ENCODE results near the gene IGSF6. TPM values are rescaled to one million over a fixed set of nuclear protein-coding genes. Genes with fewer than 3 reads are reported as not detected.

IGSF6 gene
- total RNA-seq, 2 experiments from 2014 or later: 0.28 to 0.30 TPM

DNA sequence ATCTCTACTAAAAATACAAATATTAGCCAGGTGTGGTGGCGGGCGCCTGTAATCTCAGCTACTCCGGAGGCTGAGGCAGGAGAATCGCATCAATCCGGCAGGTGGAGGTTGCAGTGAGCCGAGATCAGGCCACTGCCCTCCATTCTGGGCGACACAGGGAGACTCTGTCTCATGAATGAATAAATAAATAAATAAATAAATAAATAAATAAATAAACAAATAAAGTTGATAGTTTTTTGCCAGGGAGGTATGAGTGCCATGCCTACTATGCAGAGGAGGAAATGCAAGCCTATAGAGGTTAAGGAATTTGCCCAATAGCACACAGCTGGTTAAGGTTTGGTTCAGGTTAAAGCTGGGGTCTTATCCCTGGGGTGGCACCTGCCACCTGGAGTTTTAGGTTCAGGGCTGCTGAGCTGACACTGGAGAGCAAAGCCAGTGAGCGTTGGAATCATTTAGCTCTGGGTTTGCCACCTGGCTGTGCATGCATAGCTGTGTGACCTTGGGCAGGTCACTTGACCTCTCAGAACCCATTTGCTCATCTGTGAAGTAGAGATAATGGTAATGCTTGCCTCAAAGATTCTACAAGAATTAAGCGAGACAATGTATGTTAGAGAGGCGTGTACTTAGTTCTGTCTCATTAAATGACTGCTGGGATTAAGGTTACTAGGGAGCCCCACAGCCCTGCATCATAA lies 12.5 kb upstream of the IGSF6 start:
- Histone ChIP-seq H3K79me2 (ENCODE audit: insufficient read depth, low read depth, low read length) (no peaks in the 10 kb centered on the region), H3K4me3 (ENCODE audit: low read depth, low read length, poor library complexity, severe bottlenecking) (no peak overlapping the region), H3K27ac (ENCODE audit: low read depth, low read length, poor library complexity, severe bottlenecking) (no peak overlapping the region), H2AFZ (ENCODE audit: low read length) (no peak overlapping the region), H4K20me1 (ENCODE audit: insufficient read depth, low read length) (no peaks in the 10 kb centered on the region), H3K9me3 (ENCODE audit: low read length) (no peaks in the 10 kb centered on the region), H3K9me2 (ENCODE audit: insufficient read depth, low read length) (no peaks in the 10 kb centered on the region), H3K36me3 (ENCODE audit: insufficient read depth, low read length) (peaks cover 5% of the 10 kb centered on the region; the same call in 1 of the 2 replicates), H3K4me2 (ENCODE audit: low read length) (no peak overlapping the region), H3K4me1 (ENCODE audit: insufficient read depth, low read length, poor library complexity, severe bottlenecking) (peaks cover 23% of the 10 kb centered on the region)
- BruUV-seq (replicated peaks): no TSS peak
- DNase-seq (ENCODE audit: low spot score): no peak
- no peak for TF ChIP-seq EZH2phosphoT487 (IDR thresholded peaks at IDR 0.05; ENCODE audit: borderline replicate concordance, low read depth, low read length)
- TF ChIP-seq, protein P1, sequence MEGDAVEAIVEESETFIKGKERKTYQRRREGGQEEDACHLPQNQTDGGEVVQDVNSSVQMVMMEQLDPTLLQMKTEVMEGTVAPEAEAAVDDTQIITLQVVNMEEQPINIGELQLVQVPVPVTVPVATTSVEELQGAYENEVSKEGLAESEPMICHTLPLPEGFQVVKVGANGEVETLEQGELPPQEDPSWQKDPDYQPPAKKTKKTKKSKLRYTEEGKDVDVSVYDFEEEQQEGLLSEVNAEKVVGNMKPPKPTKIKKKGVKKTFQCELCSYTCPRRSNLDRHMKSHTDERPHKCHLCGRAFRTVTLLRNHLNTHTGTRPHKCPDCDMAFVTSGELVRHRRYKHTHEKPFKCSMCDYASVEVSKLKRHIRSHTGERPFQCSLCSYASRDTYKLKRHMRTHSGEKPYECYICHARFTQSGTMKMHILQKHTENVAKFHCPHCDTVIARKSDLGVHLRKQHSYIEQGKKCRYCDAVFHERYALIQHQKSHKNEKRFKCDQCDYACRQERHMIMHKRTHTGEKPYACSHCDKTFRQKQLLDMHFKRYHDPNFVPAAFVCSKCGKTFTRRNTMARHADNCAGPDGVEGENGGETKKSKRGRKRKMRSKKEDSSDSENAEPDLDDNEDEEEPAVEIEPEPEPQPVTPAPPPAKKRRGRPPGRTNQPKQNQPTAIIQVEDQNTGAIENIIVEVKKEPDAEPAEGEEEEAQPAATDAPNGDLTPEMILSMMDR (conservative IDR thresholded peaks at IDR 0.05; ENCODE audit: low read length): no peak
- POLR2A ChIA-PET: interaction anchor here (0.5 to 0.8 kb wide), 3 partner anchors 360 to 1399 kb away, joined by 3 read pairs; no protein-coding TSS in a partner anchor
- intact Hi-C loops (cut with micrococcal nuclease; ENCODE audit: unreplicated experiment): no loop called here
- CTCF ChIA-PET (ENCODE audit: unreplicated experiment): interaction anchor here (0.6 kb wide), 1 partner anchor 901 kb away, joined by 3 read pairs; no protein-coding TSS in a partner anchor

GRCh38 chr16:21663889-21664647 lies 11.7 kb upstream of the IGSF6 start, which contains the start of gene OTOA:
TSS of gene OTOA (plus strand) at chr16:21663968. CDS start at chr16:21678515, 14,547 bp downstream.
- peak within 1 kb of the TSS; percentile 49; the same call in 1 of the 2 replicates for H3K4me2 ChIP-seq (ENCODE audit: low read length)

More at GRCh38 chr16:21663889-21664647, 11.7 kb upstream of the IGSF6 start, which contains the start of gene OTOA:
- intact Hi-C loops (cut with micrococcal nuclease; ENCODE audit: unreplicated experiment): no loop called here
- peaks cover 12% of the 10 kb centered on the region for H3K36me3 ChIP-seq (ENCODE audit: insufficient read depth, low read length)
- H3K4me1 ChIP-seq (ENCODE audit: insufficient read depth, low read length, poor library complexity, severe bottlenecking): peaks cover 32% of the 10 kb centered on the region
- no peaks in the 10 kb centered on the region for H3K79me2 ChIP-seq (ENCODE audit: insufficient read depth, low read depth, low read length)
- no peak within 1 kb of the TSS for H2AFZ ChIP-seq (ENCODE audit: low read length)
- TF ChIP-seq, protein P1 (conservative IDR thresholded peaks at IDR 0.05; ENCODE audit: low read length): no peak
- no peak for TF ChIP-seq EZH2phosphoT487 (IDR thresholded peaks at IDR 0.05; ENCODE audit: borderline replicate concordance, low read depth, low read length)
- POLR2A ChIA-PET: interaction anchor here (0.8 kb wide), 1 partner anchor 1400 kb away, joined by 3 read pairs; no protein-coding TSS in a partner anchor
- no peaks in the 10 kb centered on the region for H3K9me3 ChIP-seq (ENCODE audit: low read length)
- CTCF ChIA-PET (ENCODE audit: unreplicated experiment): interaction anchor here (0.6 kb wide), 1 partner anchor 901 kb away, joined by 3 read pairs; no protein-coding TSS in a partner anchor
- no peaks in the 10 kb centered on the region for H4K20me1 ChIP-seq (ENCODE audit: insufficient read depth, low read length)
- BruUV-seq (replicated peaks): no TSS peak
- H3K9me2 ChIP-seq (ENCODE audit: insufficient read depth, low read length): no peaks in the 10 kb centered on the region
- H3K27ac ChIP-seq (ENCODE audit: low read depth, low read length, poor library complexity, severe bottlenecking): no peak within 1 kb of the TSS
- no peak for DNase-seq (ENCODE audit: low spot score)
- no peak within 1 kb of the TSS for H3K4me3 ChIP-seq (ENCODE audit: low read depth, low read length, poor library complexity, severe bottlenecking)

Measured in OCI-LY7 (cell line).